ENCODE data around the gene PGA4.
"Not testable (repeated sequence)": the region's sequence is repeated elsewhere in the genome, so short reads cannot be mapped to it uniquely, and the experiment has no call there.

Gene PGA4

DNA sequence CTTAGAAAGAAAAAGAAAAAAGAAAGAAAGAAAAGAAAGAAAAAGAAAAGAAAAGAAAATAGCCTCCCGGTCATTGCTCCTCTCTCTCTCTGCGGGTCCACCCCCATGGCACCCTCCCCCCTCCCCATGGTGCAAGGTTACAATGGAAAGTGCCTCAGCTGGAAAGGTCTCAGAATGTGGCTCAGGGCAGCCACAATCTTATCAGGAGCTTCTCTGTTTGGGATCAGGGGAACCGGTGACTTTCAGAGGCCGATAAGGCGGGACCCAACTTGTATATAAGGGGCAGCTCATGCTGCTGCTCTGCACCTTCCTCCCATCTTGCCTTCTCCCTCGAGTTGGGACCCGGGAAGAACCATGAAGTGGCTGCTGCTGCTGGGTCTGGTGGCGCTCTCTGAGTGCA, at the start of gene PGA4:
TSS of gene PGA4 (plus strand) at position 301 of the 400 bp plus-strand sequence. CDS start at position 355, 54 bp downstream.
- DNase-seq, result not testable (repeated sequence)

DNA sequence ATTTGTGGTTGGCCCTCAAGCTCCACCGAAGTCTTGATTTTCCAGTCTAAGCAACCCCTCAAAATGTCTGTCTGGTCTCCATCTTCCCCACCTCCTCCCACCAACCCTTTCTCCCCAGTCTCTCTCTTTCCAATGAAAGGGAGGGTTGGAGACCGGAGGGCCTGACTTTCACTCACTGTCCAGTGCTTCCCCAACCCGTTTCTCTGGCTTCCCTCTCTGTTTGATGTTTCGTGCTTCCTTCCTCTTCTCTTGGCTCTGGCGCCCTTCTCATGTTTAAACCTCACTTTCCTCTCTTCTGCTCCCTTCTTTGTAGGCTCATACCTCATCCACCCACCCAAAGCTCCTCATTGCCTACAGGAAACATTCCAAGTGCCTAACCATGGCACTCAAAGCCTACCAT, 49.8 kb upstream of the PGA4 start:
- no peak for DNase-seq

DNA sequence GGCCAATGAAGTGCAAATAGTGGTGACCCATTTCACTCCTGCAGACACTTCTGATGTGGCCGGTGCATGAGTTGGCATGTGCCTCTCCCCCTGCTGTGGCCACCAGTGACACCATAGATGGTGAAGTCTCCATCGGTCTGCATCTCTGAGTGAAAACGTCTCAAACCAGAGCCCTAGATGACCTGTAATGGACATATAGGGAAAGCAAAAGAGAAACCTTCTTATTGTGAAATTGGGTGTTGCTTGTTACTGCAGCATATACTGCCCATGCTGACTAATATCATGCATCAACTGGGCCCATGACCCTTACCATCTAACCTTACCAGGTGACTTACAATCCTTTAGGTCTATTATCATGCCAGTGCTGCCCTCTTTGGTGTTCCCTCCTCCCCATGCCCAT, 49.3 kb upstream of the PGA4 start:
- no peak for DNase-seq

DNA sequence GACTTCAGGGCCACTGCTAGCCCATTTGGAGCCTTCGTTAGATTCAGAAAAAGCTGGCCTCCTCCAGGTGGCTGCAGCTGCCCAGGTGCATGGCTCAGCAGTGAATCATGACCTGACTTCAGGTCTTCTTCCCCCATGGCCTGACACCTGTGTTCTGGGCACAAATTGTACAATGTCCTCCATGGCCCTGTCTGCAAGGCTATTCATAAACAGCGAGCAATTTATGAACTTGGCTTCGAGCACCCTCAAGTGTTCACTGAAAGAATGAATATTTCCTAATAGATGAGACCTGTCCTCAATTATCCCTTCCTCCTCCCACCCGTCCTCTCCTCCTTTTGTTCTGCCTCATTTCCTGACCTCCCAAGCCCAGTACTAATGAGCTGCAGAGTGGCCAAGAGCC, 48.7 kb upstream of the PGA4 start:
- DNase-seq, result no peak

DNA sequence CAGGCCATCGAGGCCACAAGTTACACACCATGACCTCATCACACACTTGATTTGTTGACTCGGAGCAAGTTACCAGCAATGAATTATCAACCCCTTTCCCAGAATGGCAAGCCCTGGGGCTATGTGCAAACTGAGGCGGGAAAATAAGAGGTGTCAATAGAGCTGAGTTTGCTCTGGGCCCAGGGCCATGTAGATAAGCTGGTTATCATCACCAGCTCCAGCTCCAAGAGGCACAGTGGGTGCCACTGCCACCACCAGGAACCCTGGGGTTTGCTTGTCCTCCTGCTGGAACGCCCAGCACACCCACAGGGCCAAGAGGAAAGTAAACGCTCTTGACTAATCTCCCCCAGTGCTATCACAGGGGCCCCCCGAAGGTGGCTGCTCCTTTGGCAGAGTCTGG, 47.9 kb upstream of the PGA4 start:
- DNase-seq, result no peak

DNA sequence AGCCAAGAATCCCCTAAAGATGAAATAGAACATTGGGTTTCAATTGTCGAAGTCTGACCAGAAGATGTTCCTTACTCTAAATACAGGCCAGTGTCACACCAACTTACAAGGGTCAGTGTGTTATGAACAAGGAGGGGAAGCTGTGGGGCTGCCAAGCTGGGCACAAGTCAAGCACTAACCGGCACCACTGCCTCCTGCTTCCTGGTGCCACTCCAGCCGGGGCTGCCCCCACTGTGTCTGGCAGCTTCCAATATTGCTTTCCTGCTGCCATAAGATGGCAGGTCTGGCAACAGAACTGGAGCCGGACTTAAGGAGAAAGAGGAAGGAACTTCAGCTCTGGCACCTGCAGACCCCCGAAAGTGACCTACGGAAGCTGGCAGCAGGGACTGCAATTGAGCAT, 47.2 kb upstream of the PGA4 start:
- no peak for DNase-seq

DNA sequence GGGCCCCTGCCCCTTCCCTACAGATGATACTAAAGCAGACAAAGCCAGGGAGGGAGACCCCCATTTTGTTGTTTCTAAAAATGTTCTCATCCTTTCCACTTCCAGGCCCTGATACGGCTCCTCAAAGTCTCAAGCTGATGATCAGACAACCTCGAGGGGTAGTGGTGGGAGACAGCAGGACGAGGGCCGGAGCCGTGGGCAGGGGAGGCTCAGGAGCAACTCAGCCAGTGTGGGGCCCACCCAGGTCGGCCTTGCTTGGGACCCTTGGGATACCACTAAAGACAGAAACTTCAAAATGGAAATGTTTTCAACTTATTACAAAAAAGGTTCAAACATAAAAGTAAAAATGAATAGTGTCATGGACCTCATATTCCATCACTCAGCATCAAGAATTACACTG, 45.7 kb upstream of the PGA4 start:
- no peak for DNase-seq

DNA sequence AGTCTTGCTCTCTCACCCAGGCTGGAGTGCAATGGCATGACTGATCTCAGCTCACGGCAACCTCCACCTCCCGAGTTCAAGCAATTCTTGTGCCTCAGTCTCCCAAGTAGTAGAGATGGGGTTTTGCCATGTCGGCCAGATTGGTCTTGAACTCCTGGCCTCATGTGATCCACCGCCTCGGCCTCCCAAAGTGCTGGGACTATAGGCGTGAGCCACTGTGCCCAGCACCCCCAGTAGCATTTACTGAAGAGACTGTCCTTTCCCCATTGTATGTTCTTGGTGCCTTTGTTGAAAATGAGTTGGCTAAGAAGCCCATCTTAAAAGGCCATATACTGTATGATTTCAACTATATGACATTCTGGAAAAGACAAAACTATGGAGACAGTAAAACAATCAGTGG, 41.9 kb upstream of the PGA4 start:
- not testable (repeated sequence) for DNase-seq

DNA sequence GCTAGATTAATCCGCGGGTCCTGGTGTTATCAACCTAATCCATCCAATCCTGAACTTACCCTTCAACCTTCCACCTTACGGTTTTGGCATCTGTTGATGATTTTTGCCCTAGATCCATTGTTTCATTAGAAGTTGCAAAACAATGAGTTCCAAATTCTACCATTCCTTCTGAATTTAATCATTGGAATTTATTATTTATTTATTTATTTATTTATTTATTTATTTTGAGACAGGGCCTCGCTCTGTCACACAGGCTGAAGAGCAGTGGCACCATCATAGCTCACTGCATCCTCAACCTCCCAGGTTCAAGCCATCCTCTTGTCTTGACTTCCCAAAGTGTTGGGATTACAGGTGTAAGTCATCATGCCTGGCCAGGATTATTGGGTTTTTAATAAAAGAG, 40.7 kb upstream of the PGA4 start:
- DNase-seq, result no peak

DNA sequence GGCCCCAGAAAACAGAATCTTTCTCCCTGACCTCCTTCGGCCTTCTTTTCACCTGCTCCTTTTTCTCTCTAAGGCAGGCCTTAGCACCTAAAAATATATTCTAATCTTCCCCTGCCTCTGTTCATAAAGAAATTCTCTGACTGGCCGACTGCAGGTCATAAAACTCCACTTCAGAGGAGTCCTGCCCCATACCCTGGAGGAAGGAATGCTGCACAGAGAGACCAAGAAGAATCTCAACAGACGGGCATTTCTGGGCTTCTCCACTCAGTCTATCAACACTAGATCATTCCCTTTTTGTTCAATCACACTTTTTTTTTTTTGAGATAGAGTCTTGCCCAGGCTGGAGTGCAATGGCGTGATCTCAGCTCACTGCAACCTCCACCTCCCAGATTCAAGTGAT, 38.5 kb upstream of the PGA4 start:
- no peak for DNase-seq

DNA sequence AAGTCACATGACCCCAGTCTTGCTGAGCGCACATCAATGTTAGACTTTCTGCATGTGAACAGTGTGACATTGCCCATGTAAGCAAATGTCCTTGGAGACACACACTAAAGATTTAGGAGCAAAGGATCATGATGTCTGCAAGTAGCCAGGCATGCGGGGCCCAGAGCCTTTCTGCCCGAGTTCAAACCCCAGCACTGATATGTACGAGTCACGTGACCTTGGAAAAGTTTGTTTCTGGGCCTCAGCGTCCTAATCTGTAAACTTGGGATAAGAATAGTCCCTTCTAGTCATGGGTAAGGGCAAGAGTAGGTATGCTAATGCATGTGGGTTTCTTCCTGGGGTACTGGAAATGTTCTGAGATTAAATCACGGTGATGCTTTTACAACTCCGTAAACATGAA, 35.6 kb upstream of the PGA4 start:
- DNase-seq, result no peak

DNA sequence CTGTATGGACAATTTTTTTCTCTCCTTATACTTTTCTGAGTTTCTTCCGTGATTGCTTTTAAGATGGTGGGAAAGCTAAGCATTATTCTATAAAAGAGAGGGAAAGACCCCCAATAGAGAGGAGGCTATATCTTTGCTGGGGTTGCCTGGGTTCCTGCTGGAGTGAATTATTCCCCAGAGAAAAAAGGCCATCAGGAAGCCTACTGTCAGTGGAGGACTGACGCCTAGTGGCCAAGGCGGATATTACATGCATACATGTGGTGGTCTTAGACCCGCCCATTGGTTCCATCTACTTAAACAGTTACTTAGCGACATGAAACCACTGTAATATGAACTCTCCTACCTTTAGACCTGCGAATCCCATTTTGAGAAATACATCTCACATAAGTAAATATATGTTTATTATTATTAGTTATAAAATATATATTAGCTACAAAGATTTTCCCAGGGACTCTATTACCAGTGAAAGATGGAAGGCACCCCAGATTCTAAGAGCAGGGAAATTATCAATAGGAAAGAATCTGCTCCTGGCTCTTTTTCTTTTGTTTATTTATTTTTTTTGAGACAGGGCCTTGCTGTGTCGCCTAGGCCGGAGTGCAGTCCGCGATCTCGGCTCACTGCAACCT, 34.5 kb upstream of the PGA4 start:
- DNase-seq, result peak; percentile 67

DNA sequence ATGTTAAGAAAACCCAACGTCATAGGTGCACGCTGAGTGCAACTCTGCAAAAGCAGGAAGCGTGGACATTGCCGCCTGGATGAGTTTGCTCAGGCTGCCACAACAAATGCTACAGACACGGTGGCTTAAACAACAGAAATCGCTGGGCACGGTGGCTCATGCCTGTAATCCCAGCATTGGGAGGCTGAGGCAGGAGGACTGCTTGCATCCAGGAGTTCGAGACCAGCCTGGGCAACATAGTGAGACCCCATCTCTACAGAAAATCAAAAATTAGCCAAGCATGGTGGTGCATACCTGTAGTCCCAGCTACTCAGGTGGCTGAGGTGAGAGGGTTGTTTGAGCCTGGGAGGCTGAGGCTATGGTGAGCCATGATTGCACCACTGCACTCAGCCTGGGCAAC, 32.2 kb upstream of the PGA4 start:
- DNase-seq, result no peak

DNA sequence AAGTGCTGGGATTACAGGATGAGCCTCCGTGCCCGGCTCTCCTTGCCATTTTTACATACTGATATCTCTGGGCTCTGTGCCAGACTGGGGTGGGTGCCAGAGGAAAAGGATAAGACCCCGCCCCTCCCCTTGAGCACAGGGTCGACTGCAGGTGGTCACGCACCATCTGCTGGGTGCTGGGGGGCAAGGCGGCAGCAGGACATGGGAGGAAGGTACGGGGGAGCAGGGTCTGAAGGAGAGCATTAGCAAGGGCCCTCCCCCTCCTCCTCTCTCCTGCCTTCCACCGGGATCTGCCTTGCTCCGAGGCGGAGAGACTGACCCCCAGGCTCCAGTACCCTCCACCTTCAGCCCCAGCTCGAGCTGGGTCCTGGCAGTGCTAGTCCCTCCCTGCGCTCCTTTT, 28.6 kb upstream of the PGA4 start:
- no peak for DNase-seq

DNA sequence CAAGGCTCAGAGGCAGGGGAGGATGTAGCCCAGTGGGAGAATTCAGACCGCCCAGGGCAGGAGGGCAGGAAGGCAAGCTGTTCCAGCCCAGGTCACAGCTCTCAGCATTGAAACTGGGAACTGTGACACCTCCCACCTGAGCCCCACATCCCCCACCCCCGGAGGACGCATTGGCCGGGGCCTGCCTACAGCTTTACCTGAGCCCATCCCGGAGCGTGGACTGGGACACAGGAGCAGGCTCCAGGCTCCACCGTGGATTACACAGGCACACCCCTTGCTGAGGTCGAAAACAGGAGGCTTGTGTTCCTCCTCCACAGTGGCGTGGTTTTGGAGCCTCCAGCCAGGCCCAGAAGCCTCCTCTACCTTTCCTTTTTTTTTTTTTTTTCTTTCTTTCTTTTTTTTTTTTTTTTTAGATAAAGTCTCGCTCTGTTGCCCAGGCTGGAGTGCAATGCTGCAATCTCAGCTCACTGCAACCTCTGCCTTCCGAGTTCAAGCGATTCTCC, 27.9 kb upstream of the PGA4 start:
- DNase-seq, result no peak

DNA sequence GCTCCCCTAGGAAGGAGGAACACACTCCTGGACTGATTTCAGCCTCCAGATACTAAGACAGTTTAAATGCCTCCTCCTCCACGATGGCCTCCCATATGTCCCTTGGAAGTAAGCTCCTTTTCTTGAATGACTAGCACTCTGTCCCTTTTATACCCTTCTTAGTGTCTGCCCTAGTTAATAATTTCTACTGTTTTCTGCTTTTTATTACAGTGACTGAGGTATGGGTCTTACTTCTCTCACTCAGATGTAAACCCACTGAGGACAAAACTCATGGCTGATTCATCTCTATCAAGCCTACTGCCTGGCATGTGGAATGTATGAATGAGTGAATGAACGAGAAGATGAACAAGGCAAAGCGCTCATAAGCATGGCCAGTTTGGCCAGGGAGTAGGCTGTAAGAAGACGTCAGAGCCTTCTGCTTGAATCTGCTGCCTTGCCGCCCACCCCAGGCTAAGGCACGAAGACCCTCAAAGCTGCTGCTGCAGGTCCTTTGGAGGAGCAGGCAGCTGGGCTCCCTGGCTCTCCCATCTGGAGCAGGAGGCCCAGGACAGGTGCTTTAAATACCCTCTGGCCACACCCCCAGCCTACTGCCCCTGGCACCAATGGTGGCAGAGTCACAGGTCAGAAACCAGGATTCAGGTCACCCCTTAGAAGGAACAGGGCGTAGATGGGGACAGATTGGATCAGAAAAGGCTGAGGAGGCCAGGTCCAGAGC, 27.0 kb upstream of the PGA4 start:
- DNase-seq, result no peak

DNA sequence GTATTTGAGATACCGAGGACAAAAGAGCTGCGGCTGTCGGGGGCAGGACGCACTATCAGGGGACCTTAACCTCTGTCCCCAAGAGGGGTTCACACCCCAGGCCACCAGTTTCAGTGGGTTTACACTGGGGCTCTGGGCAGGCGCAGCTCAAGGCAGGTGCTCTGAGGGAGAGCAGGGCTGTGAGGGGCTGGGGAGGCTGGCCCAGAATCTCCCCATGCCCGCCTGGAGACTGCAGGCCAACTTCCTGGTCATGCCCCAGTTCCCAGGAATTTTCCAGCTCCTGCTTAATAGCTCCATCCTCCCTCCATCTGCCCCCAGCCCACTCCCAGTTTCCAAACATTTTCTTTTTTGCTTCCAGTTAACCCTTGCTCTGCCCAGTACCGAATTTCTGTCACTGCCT, 26.4 kb upstream of the PGA4 start:
- DNase-seq, result no peak

DNA sequence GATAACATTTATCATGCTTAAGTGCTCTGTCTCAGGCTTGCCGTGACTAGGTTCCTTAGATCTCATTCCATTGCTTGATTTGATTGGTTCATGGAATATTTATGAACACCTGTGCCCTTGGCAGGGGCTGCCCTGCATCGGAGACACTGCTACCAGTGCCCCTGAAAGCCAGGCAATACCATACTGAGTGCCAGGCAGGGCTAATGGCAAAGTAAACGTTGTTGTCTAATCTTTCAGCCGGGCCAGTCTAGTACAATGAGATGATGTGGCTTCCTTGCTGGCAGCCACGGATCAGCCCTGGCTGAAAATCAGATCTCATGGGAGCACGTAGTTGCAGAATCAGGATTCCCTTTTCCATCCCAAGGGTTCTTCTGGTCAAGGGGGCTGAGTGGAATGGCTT, 23.8 kb upstream of the PGA4 start:
- DNase-seq, result no peak

DNA sequence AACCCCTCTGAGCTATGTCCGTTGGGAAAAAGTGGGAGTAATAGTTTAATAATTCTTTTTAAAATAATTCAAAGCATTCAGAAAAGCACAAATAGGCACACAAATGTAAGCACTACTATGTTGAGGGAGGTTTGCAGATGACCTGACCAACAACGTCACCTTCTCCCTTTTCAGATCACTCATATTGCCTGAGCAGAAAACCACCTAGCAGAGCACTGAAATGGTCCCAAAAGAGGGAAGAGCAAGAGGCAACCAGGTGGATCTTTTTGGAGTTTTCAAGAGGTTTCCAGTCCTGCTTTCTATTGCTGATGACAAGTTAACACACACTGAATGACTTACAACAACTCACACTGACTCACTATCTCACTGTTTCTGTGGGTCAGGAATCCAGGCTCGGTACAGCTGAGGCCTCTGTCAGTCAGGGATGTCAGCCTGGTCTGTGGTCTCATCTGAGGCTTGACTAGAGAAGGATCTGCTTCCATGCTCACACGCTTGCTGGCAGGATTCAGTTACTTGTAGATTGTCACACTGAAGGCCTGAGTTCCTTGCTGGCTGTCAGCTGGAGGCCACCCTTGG, 23.1 kb upstream of the PGA4 start:
- no peak for DNase-seq

DNA sequence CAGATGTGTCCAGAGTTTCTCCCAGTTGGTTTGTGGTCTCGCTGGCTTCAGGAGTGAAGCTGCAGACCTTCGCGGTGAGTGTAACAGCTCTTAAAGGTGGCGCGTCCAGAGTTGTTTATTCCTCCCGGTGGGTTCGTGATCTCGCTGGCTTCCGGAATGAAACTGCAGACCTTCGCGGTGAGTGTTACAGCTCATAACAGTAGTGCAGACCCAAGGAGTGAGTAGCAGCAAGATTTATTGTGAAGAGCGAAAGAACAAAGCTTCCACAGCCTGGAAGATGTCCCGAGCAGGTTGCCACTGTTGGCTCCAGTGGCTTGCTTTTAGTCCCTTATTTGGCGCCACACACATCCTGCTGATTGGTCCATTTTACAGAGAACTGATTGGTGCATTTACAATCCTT, 20.7 kb upstream of the PGA4 start:
- DNase-seq, result no peak

DNA sequence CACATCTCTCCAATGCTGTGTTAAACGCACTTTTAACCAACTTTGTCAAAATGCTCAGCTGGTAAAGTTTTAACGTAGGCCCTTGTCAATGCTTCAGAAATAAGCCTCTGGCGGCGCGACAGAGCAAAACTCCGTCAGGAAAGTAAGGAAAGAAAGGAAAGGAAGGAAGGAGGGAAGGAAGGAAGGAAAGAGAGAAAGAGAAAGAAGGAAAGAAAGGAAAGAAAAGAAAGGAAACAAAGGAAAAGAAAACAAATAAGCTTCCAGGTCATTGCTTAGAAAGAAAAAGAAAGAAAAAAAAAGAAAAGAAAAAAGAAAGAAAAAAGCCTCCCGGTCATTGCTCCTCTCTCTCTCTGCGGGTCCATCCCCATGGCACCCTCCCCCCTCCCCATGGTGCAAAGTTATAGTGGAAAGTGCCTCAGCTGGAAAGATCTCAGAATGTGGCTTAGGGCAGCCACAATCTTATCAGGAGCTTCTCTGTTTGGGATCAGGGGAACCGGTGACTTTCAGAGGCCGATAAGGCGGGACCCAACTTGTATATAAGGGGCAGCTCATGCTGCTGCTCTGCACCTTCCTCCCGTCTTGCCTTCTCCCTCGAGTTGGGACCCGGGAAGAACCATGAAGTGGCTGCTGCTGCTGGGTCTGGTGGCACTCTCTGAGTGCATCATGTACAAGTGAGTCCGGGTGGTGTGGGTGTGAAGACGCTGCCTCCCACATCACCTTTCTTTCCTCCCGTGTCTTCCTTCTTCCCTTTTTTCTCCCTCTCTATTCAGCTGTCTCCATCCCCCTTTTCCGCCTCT, 19.0 kb upstream of the PGA4 start, which contains the start of gene PGA3:
TSS of gene PGA3 (plus strand) at position 566 of the 797 bp plus-strand sequence. CDS start at position 616, 50 bp downstream.
- not testable (repeated sequence) for DNase-seq

DNA sequence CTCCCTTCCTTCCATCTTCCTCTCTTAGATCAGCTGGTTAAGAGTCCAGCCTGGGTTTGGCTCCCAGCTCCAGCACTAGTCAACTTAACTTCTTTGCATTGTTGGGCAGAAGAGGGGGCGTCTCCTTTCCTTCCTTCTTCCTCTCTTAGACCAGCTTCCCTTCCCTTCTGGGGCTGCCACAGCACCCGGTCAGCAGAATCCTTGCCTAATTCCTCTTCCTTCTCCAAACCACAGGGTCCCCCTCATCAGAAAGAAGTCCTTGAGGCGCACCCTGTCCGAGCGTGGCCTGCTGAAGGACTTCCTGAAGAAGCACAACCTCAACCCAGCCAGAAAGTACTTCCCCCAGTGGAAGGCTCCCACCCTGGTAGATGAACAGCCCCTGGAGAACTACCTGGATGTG, 18.3 kb upstream of the PGA4 start:
- DNase-seq, result not testable (repeated sequence)

DNA sequence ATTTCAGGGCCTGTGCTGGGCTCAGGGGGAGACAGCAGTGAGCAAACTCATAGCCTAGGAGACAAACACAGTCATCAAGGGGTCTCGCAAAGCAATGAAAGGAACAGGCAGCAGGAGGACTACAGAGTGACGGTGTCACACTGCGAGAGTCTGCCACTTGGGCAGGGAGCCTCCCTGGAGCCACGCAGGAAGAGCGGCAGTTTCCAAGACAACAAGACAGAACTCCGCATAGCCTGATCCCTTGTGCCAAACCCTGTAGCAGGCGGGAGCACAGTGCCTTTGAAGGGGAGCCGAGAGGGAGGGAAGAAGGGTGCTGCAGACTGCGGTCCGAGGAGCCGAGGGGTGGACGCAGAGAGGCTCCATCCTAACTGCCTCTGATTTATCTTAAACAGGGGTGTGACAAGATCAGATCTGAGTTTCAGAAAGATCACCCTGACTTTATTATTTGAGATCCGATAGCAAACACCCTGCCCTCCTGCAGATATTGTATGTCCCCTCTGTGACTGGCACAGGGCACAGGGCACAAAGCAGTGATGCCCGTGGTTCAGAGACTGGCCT, 17.6 kb upstream of the PGA4 start:
- DNase-seq, result not testable (repeated sequence)
